HepG2 (cell line): Measurements from ENCODE around the gene PTPN14. TPM values are rescaled to one million over a fixed set of nuclear protein-coding genes. Genes with fewer than 3 reads are reported as not detected.

Experiments used
- DMTF1 ChIP-seq: sonication (generic); formaldehyde crosslinking; IDR thresholded peaks from 2 replicates; pipeline ENCODE4 v1.4.0; 2020; ENCODE audit warnings: mild to moderate bottlenecking, missing genetic modification reagents
- DZIP1 ChIP-seq: sonication (generic); formaldehyde crosslinking; IDR thresholded peaks from 2 replicates; pipeline ENCODE4 v1.5.0; 2020; ENCODE audit warnings: mild to moderate bottlenecking, missing genetic modification reagents
- MAF1 ChIP-seq: sonication (generic); formaldehyde crosslinking; IDR thresholded peaks from 2 replicates; pipeline ENCODE4 v1.5.0; 2020; ENCODE audit warnings: missing genetic modification reagents, borderline replicate concordance
- MIXL1 ChIP-seq: IDR thresholded peaks from 2 replicates; pipeline ENCODE4 v1.6.1; 2016
- NCOR1 ChIP-seq: fragments of 200-600 bp; sonication (generic); IDR thresholded peaks from 2 replicates; pipeline ENCODE4 v1.7.0; 2017; ENCODE audit warnings: antibody characterized with exemption, low read length, borderline replicate concordance
- PCBP2 ChIP-seq: fragments of 200-400 bp; formaldehyde crosslinking; optimal IDR thresholded peaks from 2 replicates; pipeline ENCODE3; 2018; ENCODE audit warnings: low read length, low read depth; ENCODE audit not compliant: poor library complexity, severe bottlenecking
- TBL1XR1 ChIP-seq: fragments of 150-350 bp; IDR thresholded peaks from 2 replicates; pipeline ENCODE4 v1.6.1; 2014; ENCODE audit warnings: borderline replicate concordance, low read length; ENCODE audit not compliant: partially characterized antibody
- ZNF572 ChIP-seq: sonication (generic); formaldehyde crosslinking; IDR thresholded peaks from 2 replicates; pipeline ENCODE4 v1.5.1; 2020; ENCODE audit warnings: mild to moderate bottlenecking, missing genetic modification reagents
- polyA plus RNA-seq, 8 experiments: library from polyadenylated mRNA; depleted of rRNA in 3 of 8; stranded (reverse) in 7 of 8; unstranded in 1 of 8; fragments of >200 nt; fragmentation: Illumina TruSeq in 4 of 8; extraction: Trizol in 4 of 8; gene quantifications; 2 replicates each; pipeline versions ENCODE4 v1.2.1 to v1.2.3, GENCODE V29; 2011 to 2016; ENCODE audit warnings: low read depth in 4 of 8, missing spikeins in 1 of 8, mixed read lengths in 1 of 8; ENCODE audit not compliant: insufficient read depth in 1 of 8
- total RNA-seq, 5 experiments: library from RNA; depleted of rRNA; stranded (reverse); fragments of >200 nt; fragmentation: Illumina TruSeq; extraction: Trizol; gene quantifications; 2 replicates each; pipeline ENCODE4 v1.2.3, GENCODE V29; 2016; ENCODE audit warnings: low read depth in 1 of 5
- TF ChIP-seq, protein P1 (sequence below): sonication (generic); formaldehyde crosslinking; IDR thresholded peaks from 2 replicates; pipeline ENCODE4 v1.4.0; 2020; ENCODE audit warnings: missing genetic modification reagents, mild to moderate bottlenecking, borderline replicate concordance
- TF ChIP-seq, protein P2 (sequence below): sonication (generic); formaldehyde crosslinking; IDR thresholded peaks from 2 replicates; pipeline ENCODE4 v1.4.0; 2020; ENCODE audit warnings: mild to moderate bottlenecking, low read depth, missing genetic modification reagents
- TF ChIP-seq, protein P3 (sequence below): sonication (generic); formaldehyde crosslinking; IDR thresholded peaks from 2 replicates; pipeline ENCODE4 v1.8.0; 2022; ENCODE audit warnings: mild to moderate bottlenecking, missing genetic modification reagents, moderate library complexity
- TF ChIP-seq, protein P4 (sequence below): sonication (generic); formaldehyde crosslinking; IDR thresholded peaks from 2 replicates; pipeline ENCODE4 v1.4.0; 2020; ENCODE audit warnings: low read depth, missing genetic modification reagents

PTPN14 gene
- total and polyA plus RNA-seq, 2 of the 13 experiments (the other 11 are each of a cell fraction or from before 2014, with no cell fraction given), result 3.9 to 4.7 TPM

- TF ChIP-seq DZIP1 (CRISPR knock-in tag) (no peak), PCBP2 (no peak), NCOR1 (peak; percentile 57; the same call in 1 of the 2 replicates), MIXL1 (CRISPR knock-in tag) (peak; percentile 27; the same call in 1 of the 2 replicates), TBL1XR1 (no peak), MAF1 (CRISPR knock-in tag) (no peak), ZNF572 (CRISPR knock-in tag) (no peak), DMTF1 (no peak)
- TF ChIP-seq, protein P1, sequence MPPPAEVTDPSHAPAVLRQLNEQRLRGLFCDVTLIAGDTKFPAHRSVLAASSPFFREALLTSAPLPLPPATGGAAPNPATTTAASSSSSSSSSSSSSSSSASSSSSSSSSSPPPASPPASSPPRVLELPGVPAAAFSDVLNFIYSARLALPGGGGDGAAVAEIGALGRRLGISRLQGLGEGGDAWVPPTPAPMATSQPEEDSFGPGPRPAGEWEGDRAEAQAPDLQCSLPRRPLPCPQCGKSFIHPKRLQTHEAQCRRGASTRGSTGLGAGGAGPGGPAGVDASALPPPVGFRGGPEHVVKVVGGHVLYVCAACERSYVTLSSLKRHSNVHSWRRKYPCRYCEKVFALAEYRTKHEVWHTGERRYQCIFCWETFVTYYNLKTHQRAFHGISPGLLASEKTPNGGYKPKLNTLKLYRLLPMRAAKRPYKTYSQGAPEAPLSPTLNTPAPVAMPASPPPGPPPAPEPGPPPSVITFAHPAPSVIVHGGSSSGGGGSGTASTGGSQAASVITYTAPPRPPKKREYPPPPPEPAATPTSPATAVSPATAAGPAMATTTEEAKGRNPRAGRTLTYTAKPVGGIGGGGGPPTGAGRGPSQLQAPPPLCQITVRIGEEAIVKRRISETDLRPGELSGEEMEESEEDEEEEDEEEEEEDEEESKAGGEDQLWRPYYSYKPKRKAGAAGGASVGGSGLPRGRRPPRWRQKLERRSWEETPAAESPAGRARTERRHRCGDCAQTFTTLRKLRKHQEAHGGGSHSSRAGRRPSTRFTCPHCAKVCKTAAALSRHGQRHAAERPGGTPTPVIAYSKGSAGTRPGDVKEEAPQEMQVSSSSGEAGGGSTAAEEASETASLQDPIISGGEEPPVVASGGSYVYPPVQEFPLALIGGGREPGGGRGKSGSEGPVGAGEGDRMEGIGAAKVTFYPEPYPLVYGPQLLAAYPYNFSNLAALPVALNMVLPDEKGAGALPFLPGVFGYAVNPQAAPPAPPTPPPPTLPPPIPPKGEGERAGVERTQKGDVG (CRISPR knock-in tag), result no peak
- TF ChIP-seq, protein P2, sequence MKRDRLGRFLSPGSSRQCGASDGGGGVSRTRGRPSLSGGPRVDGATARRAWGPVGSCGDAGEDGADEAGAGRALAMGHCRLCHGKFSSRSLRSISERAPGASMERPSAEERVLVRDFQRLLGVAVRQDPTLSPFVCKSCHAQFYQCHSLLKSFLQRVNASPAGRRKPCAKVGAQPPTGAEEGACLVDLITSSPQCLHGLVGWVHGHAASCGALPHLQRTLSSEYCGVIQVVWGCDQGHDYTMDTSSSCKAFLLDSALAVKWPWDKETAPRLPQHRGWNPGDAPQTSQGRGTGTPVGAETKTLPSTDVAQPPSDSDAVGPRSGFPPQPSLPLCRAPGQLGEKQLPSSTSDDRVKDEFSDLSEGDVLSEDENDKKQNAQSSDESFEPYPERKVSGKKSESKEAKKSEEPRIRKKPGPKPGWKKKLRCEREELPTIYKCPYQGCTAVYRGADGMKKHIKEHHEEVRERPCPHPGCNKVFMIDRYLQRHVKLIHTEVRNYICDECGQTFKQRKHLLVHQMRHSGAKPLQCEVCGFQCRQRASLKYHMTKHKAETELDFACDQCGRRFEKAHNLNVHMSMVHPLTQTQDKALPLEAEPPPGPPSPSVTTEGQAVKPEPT (CRISPR knock-in tag), result no peak
- TF ChIP-seq, protein P3, sequence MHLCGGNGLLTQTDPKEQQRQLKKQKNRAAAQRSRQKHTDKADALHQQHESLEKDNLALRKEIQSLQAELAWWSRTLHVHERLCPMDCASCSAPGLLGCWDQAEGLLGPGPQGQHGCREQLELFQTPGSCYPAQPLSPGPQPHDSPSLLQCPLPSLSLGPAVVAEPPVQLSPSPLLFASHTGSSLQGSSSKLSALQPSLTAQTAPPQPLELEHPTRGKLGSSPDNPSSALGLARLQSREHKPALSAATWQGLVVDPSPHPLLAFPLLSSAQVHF (CRISPR knock-in tag), result no peak
- TF ChIP-seq, protein P4, sequence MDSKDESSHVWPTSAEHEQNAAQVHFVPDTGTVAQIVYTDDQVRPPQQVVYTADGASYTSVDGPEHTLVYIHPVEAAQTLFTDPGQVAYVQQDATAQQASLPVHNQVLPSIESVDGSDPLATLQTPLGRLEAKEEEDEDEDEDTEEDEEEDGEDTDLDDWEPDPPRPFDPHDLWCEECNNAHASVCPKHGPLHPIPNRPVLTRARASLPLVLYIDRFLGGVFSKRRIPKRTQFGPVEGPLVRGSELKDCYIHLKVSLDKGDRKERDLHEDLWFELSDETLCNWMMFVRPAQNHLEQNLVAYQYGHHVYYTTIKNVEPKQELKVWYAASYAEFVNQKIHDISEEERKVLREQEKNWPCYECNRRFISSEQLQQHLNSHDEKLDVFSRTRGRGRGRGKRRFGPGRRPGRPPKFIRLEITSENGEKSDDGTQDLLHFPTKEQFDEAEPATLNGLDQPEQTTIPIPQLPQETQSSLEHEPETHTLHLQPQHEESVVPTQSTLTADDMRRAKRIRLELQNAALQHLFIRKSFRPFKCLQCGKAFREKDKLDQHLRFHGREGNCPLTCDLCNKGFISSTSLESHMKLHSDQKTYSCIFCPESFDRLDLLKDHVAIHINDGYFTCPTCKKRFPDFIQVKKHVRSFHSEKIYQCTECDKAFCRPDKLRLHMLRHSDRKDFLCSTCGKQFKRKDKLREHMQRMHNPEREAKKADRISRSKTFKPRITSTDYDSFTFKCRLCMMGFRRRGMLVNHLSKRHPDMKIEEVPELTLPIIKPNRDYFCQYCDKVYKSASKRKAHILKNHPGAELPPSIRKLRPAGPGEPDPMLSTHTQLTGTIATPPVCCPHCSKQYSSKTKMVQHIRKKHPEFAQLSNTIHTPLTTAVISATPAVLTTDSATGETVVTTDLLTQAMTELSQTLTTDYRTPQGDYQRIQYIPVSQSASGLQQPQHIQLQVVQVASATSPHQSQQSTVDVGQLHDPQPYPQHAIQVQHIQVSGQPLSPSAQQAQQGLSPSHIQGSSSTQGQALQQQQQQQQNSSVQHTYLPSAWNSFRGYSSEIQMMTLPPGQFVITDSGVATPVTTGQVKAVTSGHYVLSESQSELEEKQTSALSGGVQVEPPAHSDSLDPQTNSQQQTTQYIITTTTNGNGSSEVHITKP (CRISPR knock-in tag), result no peak
Measured at GRCh38 chr1:214460304-214460916, 91.0 kb downstream of the PTPN14 start (continued).
